Measurements from ENCODE around the gene SLC17A7. TPM values are rescaled to one million over a fixed set of nuclear protein-coding genes. Genes with fewer than 3 reads are reported as not detected.

Gene SLC17A7
- total RNA-seq, 1 experiment from 2014 or later = 1.2 TPM

DNA sequence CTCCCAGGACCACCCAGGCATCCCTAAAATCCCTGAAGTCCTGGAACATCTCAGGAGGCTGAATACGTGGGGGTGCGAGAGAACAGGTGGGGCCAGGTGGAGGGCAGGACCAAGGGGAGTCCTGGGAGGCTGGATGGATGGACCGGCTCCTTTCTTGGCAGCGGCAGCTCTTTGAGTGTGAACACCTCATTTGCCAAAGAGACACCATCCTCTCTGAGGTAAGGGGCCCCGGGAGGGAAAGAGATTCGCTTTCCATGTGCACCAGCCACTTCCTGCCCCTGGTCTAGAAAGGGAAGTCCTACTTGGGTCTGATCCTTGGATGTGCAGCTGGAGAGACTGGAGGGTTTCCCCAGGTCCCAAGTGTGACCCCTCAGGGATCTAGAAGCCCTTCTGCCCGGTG is 34.2 kb downstream of the SLC17A7 start:
- DNase-seq (ENCODE audit: low read depth, low spot score) = no peak
- in situ Hi-C loops (cut with HindIII; ENCODE audit: low pct_unique_long_range_greater_than_20kb, low sequenced_read_pairs) = no loop called here

DNA sequence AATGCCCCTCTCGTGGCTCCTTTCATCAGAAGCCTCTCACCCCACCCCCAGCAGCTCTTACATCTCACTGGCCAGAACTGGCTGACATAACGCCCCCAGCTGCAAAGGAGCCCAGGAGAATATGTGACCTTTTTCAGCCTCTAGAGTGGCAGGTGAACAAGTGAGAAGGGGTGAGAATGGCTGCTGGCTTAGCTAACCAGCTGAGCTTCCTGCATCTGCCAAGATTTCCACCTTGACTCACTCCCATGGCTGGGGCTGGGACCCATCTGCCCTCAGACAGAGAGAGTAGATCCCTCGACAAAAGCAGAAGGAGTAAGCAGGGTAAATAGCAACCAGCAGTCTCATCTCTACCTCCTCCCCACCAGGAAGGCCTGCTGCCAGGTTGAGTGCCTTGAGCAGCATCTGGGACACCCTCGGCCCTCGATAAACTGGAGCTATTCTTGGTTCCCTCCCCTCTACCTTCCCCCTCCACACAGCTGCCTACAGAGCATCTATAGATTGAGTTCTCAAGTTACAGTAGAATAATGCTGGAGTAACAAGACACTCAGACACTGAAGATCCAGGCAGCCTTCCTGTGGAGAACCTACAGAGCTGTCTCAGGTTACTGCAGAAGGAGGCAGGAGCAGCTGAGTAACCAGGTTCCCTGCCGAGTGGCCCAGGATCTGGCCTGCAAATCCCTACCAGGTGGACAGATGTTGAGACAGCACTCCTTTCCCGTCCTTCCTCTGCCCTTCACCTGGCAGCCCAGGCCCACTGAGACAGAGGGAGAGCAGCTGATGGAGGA is 37.7 kb downstream of the SLC17A7 start:
- no peak for DNase-seq (ENCODE audit: low read depth, low spot score)
- in situ Hi-C loops (cut with HindIII; ENCODE audit: low pct_unique_long_range_greater_than_20kb, low sequenced_read_pairs) = no loop called here

DNA sequence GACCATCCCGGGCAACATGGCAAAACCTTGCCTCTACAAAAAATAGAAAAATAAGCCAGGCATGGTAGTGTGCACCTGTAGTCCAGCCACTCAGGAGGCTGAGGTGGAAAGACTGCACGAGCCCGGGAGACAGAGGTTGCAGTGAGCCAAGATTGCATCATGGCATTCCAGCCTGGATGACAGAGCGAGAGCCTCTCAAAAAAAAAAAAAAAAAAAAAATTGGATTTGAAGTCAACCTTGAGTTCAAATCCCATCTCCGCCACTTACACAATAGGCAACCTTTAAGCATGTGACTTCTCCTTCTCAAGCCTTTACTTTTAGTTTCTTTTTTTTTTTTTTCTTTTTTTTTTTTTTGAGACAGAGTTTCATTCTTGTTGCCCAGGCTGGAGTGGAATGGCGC is 41.3 kb downstream of the SLC17A7 start:
- no peak for DNase-seq (ENCODE audit: low read depth, low spot score)
- in situ Hi-C loops (cut with HindIII; ENCODE audit: low pct_unique_long_range_greater_than_20kb, low sequenced_read_pairs) = no loop called here

DNA sequence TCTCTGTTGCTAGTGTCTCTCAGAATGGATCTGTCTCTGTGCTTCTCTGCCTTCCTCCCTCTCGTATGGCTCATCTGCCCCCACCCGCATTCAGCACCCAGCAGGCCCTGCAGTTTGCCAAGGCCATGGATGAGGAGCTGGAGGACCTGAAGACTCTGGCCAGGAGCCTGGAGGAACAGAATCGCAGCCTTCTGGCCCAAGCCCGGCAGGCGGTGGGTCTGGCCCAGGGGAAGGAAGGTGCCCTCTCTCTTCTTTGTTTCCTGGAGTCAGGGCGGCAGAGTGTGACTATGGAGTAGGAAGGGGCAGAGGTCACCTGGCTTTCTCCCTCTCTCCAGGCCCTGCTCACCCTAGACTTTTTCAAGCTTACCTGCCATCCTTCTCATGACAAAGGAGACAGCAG is 42.4 kb downstream of the SLC17A7 start:
- in situ Hi-C loops (cut with HindIII; ENCODE audit: low pct_unique_long_range_greater_than_20kb, low sequenced_read_pairs) = no loop called here

DNA sequence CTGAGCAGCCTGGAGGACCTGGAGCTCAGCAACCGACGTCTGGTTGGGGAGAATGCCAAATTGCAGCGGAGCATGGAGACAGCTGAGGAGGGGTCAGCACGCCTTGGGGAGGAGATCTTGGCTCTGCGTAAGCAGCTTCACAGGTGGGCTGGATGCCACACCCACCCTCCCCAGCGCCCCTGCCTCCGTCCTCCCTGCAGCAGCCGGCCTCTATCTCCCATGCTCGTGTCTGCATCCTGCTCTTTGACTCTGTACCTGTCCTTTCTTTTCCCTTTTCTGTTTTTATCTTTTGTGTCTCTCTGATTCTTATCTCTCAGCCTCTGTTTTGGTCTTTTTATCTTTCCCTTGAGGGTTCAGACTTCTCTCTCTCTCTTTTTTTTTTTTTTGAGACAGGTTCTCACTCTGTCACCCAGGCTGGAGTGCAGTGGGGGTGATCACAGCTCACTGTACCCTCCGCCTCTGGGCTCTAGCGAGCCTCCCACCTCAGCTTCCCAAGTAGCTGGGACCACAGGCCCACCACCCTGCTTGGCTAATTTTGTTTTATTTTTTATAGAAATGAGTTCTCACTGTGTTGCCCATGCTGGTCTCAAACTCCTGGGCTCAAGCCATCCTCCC is 43.2 kb downstream of the SLC17A7 start:
- in situ Hi-C loops (cut with HindIII; ENCODE audit: low pct_unique_long_range_greater_than_20kb, low sequenced_read_pairs) = no loop called here
- no peak for DNase-seq (ENCODE audit: low read depth, low spot score)

More for the DNA sequence above, 42.4 kb downstream of the SLC17A7 start:
- DNase-seq (ENCODE audit: low read depth, low spot score) = no peak

DNA sequence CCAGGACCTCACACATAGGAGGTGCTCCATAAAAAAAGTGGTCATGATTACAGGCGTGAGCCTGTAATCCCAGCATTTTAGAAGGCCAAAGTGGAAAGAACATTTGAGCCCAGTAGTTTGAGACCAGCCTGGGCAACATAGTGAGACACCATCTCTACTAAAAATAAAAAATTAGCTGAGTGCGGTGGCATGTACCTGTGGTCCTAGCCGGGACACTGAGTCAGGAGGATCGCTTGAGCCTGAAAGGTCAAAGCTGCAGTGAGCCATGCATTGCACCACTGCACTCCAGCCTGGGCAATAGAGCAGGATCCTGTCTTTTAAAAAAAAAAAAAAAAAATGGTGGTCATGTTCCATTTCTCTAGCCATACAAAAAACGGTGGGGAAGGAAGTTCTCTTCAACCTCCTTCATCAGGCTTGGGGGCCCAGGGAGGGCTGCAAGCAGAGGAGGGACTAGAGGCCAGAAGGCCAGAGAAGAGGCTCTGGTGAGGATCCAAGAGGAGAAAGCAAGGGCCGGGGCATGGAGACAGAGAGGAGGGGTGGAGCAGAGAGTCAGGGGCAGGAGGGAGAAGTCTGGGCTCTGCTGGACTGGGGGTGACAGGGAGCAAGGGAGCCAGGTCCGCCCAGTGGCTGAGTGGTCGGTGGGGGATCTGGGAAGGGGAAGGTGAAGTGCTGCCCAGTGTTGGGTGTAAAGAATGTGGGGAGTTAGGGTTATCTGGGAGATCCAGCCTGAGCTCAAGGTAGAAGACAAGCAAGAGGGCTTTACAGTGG is 44.4 kb downstream of the SLC17A7 start:
- in situ Hi-C loops (cut with HindIII; ENCODE audit: low pct_unique_long_range_greater_than_20kb, low sequenced_read_pairs) = no loop called here
- DNase-seq (ENCODE audit: low read depth, low spot score) = no peak

DNA sequence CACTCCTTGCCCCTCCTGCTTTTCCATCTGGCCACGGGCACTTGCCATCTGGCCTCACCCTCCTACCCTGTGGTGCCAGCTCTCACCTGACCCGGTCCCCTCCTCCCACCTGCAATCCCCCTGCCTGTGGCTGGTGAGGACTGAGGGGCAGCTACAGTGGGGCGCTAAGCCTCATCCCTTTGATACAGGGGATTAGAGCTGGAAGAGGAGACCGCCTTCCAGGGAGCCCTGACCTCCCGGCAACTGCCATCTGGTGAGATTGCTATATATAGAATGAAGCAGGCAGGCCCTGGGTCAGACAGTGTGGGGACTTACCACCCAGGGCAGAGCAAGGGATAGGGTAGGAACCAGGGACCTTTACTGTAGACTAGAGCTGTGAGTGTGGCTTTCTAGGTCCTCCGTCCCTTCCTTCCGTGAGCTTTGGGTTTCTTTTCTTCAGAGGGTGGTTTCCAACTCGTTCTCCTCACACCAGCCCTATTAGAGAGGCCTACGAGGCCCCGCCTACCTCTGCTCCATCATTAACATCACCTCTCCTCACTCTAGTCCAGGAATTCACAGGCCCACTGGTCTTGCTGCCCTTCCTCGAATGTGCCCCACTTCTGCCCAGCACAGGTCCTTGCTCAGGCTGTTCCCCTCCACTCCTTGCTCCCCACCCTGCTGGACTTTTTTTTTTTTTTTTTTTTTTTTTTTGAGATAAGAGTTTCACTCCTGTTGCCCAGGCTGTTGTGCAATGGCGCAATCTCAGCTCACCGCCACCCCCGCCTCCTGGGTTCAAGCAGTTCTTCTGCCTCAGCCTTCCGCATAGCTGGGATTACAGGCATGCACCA is 45.5 kb downstream of the SLC17A7 start:
- in situ Hi-C loops (cut with HindIII; ENCODE audit: low pct_unique_long_range_greater_than_20kb, low sequenced_read_pairs) = no loop called here
- no peak for DNase-seq (ENCODE audit: low read depth, low spot score)

DNA sequence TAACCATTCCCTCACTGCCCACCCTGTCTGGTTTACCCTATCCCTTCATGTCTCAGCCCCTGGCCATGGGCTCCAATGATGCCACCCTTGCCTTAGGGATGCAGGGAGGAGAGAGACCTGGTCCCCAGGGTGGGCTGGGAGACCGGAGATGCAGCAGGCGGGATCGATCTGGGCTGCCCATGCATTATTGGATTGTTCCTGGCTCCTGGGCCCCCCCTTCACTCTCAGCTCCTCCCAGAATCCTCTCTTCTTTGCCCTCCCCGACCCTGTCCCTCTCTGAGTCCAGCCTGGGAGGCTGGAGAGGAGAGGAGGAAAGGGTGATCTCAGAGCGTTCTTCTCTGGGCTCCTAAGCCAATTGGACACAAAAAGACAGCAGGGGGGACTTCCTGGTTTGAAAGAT is 47.4 kb downstream of the SLC17A7 start:
- in situ Hi-C loops (cut with HindIII; ENCODE audit: low pct_unique_long_range_greater_than_20kb, low sequenced_read_pairs) = no loop called here
- DNase-seq (ENCODE audit: low read depth, low spot score) = no peak

DNA sequence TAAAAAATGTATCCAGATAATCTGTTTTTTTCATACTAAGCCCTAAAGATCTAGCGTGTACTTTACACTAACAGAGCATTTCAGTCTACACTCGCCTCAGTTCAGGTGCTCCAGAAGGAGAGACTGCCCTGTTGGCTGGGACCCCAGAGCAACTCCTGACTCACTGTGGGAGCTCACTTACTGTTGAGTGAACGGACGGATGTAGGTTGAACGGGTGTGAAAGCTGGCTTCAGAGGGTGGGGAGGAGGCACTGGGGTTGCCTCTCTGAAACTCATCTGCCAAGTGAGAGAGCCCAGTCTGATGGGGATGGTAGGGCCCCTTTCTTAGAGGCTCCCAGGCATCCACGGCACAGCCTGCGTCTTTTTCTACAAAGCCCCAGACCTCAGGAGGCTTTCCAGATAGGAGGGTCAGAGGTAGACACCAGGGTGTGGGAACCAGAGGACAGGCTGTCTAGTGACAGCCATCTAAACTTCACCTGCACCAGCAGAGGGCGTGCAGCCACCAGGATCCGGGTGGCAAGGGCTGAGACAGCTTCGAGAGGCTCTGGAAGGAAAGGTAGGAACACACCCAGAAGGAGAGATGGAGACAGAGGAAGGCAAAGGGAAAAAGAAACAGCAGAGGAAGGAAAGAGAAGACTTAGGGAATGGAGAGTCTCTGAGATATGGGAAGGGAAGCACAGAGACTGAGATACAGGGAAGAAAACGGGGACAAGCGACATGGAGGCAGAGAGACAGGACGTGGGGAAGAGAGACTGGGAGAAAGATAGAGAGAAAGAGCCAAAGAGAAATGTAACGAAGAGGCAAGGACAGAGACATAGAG is 49.5 kb downstream of the SLC17A7 start:
- in situ Hi-C loops (cut with HindIII; ENCODE audit: low pct_unique_long_range_greater_than_20kb, low sequenced_read_pairs) = no loop called here
- DNase-seq (ENCODE audit: low read depth, low spot score) = peak; percentile 82

DNA sequence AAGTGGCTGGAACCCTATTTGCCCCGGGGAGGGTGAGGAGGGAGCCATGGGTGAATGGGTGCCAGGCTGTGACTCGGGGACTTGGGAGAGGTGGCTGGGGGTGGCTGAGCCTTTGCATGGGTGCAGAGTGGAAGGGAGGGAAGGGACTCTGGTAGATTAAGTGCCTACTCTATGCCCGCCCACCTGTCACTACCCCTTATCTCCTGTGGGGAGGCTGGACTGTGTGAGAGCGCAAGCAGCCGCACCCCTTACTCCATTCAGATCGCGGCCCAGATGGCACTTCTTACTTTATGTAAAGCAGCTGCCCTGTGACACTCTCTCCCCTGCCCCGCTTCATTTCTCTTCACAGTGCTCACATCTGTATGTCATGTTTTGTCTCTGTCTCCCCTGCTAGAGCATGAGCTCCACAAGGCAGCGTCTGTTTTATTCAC is 50.4 kb downstream of the SLC17A7 start:
- in situ Hi-C loops (cut with HindIII; ENCODE audit: low pct_unique_long_range_greater_than_20kb, low sequenced_read_pairs) = no loop called here

DNA sequence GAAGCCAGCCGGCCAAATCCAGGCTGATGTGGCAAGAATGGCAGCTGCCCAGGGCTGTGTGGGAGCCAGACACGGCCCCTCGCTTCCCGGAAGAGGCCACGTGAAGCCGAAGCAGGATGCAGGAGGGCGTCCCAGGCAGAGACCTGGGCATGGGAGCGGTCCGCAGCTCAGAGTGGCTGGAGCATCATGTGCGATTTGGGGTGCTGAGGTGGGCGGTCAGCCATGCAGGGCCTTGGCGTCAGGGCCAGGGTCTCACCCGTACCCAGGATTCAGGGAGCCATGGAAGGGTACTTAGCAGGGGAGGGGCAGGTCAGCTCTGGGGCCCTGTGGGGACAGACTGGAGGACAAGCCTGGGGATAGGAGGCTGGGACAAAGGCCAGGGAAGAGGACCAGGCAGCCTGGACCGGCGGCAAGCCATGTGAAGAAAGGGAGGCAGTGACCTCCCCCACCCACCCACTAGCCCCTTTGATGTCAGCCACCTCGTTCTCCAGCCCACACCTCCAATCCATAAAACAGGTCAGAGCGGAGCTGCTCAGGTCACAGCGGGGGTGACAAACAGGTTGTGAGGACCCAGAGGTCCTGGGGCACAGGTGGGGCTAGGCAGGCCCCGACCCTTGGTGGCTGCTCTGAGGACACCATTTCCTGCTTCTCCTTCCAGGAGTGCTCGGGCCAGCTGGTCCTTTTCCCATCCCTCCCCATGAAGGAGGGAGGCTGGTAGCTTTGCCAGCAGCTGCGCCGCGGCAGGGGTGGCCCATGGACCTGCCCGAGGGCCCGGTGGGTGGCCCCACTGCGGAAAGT is 51.0 kb downstream of the SLC17A7 start:
- in situ Hi-C loops (cut with HindIII; ENCODE audit: low pct_unique_long_range_greater_than_20kb, low sequenced_read_pairs) = no loop called here
- DNase-seq (ENCODE audit: low read depth, low spot score) = no peak

More for the DNA sequence above, 50.4 kb downstream of the SLC17A7 start:
- DNase-seq (ENCODE audit: low read depth, low spot score) = no peak

DNA sequence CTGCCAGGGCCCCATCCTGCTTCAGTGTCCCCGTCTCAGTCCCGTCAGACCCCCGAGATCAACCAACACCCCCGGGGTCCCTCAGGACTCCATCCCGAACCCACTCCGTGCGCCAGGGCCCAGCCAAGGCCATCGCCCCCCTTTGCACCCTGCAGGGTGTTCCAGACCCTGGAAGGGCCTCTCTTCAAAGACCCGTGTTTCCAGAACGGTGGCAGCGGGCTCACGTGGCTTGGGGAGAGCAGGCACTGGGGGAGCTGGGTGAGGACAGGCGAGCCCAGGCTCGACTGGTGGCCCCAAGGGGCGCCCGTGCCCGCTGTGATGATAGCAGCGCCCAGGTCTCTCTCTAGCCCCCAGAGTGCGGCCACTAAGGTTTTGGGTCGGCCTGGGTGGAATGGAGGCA is 51.9 kb downstream of the SLC17A7 start:
- no peak for DNase-seq (ENCODE audit: low read depth, low spot score)
- in situ Hi-C loops (cut with HindIII; ENCODE audit: low pct_unique_long_range_greater_than_20kb, low sequenced_read_pairs) = no loop called here

DNA sequence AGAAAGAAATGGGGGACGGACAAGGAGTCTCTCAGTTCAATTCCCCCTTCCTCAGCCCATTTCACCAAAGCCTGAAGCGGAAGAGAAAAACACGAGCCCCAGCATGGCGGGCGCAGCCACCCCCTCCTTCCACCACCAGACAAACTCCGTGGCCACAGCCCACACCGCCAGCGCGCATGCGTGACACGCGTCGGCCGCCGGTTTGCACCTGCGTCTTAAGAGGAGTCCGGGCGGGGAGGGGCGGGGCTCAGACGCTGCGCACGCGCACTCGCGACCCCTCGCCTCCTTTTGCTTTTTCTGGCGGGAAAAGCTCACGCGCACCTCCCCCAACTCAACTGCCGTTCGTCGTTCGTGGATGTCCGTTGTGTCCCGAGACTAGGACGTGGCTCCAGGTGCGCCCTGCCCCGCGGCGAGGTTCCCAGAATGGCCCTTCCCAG is 53.4 kb downstream of the SLC17A7 start, which contains the start of gene KASH5:
Gene KASH5, plus strand, starts transcription at position 314 of the 437 bp plus-strand sequence. CDS start 2,635 bp downstream, outside the sequence.
- peak; percentile 93 for DNase-seq (ENCODE audit: low read depth, low spot score)
- in situ Hi-C loops (cut with HindIII; ENCODE audit: low pct_unique_long_range_greater_than_20kb, low sequenced_read_pairs) = no loop called here

DNA sequence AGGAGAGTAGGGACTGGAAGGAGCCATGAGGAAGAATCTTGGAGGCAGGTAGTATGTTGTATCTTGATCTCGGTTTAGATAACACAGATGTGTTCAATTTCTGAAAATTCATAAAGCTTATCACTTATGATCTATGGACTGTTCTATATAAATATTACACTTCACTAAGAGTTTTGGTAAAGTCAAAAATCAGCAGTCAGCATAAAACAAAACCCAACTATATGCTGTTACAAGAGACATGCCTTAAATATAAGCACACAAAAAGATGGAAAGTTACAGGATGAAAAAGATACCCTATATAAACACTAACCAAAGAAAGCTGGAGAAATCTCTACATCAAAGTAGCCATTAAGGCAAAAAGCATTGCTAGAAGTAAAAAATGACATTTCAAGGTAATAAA is 57.7 kb downstream of the SLC17A7 start:
- in situ Hi-C loops (cut with HindIII; ENCODE audit: low pct_unique_long_range_greater_than_20kb, low sequenced_read_pairs) = no loop called here
- no peak for DNase-seq (ENCODE audit: low read depth, low spot score)

DNA sequence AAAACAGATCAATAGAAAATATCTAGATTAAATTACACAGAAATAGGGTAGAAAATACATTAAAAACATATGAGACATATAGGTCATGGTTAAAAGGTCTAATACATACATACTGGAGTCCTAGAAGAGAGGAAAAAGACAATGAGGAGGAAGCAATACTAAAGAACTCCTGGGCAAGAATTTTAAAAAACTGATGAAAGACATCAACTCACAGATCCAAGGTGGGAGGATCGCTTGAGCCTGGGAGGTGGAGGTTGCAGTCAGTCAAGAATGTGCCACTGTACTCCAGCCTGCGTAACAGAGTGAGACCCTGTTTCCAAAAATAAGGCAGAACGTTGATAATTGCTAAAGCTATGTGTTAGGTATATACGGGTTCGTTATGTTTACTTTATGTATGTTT is 58.7 kb downstream of the SLC17A7 start:
- DNase-seq (ENCODE audit: low read depth, low spot score) = no peak
- in situ Hi-C loops (cut with HindIII; ENCODE audit: low pct_unique_long_range_greater_than_20kb, low sequenced_read_pairs) = no loop called here

DNA sequence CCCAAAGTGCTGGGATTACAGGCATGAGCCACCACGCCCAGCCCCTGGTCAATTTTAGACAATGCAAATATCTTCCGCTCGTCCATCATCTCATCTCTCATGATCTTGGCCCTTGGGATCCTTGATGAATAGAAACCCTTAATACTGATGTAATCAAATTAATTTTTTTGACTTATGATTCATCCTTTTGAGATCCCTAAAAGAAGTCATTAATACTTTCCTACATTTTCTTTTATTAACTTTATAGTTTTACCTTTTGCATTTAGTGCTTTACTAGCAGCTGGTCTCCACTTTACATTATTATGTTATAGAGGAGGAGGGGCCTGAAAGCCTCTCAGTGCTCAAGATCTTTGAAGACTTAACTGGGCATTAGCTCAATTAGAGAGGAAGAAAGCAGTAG is 60.9 kb downstream of the SLC17A7 start:
- DNase-seq (ENCODE audit: low read depth, low spot score) = no peak
- in situ Hi-C loops (cut with HindIII; ENCODE audit: low pct_unique_long_range_greater_than_20kb, low sequenced_read_pairs) = no loop called here
